CD4-positive, alpha-beta T cell treated with Interleukin-12 subunit alpha and Interleukin-12 subunit beta, for 1 hour (primary cell): ENCODE measurements around the gene KRTAP4-5.
"Not testable (repeated sequence)": the region's sequence is repeated elsewhere in the genome, so short reads cannot be mapped to it uniquely, and the experiment has no call there.

ENCODE experiments used
- DNase-seq: peaks from one replicate; pipeline ENCODE4 v3.0.0-alpha.2; 2020

Gene KRTAP4-5

DNA sequence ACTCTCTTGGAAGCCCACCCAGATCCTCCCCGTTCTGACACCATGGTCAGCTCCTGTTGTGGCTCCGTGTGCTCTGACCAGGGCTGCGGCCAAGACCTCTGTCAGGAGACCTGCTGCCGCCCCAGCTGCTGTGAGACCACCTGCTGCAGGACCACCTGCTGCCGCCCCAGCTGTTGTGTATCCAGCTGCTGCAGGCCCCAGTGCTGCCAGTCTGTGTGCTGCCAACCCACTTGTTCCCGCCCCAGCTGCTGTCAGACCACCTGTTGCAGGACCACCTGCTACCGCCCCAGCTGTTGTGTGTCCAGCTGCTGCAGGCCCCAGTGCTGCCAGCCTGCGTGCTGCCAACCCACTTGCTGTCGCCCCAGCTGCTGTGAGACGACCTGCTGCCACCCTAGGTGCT lies 44.3 kb downstream of the KRTAP4-5 start, which contains the start of gene KRTAP4-9:
TSS of gene KRTAP4-9 (plus strand) at position 43 of the 400 bp plus-strand sequence. CDS start at position 43, 0 bp downstream.
- DNase-seq: not testable (repeated sequence)

DNA sequence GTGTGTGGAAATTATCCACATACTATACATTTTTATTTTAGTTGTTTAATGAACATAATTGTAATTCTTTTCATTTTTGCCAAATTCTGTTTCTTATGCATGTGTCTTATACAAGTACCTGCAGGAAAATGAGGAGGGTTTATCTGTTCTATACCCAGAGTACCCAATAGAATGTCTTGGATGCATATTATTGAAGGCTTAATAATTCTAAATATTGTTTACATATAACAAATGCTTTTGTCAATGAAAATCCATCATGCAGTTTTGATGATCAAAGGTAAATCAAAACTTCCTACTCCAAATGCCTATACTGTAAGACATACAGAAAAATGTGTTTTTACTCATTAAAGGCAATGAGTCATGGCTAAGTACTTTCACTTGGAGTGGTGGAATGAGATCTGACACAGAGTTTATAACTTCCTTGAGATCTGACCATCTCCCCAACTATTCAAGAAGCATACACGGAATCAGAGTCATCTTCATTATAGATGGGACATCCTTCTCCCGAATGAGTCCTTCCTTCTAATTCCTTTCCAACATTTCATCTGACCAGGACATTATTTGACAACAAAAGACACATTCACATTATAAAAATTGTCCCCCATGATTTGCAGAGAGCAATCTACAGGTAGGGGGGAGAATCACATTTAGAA lies 45.1 kb downstream of the KRTAP4-5 start:
- DNase-seq: not testable (repeated sequence)

DNA sequence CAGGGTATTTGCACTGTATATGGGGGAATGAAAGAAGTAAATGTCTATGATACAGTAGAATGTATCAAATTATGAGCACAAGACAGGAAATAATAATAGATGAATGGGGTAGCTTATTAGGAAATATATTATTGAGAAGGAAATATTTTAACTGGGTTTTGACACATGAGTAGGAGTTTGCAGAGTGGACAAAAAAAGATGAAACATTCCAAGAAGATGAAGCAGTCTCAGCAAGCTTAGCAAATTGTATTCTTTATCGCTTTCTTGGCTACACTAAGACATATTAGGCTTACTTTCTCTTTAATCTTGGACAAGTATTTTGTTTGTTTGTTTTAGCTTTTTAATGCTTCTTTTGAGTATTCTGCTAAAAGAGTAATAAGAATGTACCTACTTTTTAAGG lies 45.7 kb downstream of the KRTAP4-5 start:
- DNase-seq: no peak

DNA sequence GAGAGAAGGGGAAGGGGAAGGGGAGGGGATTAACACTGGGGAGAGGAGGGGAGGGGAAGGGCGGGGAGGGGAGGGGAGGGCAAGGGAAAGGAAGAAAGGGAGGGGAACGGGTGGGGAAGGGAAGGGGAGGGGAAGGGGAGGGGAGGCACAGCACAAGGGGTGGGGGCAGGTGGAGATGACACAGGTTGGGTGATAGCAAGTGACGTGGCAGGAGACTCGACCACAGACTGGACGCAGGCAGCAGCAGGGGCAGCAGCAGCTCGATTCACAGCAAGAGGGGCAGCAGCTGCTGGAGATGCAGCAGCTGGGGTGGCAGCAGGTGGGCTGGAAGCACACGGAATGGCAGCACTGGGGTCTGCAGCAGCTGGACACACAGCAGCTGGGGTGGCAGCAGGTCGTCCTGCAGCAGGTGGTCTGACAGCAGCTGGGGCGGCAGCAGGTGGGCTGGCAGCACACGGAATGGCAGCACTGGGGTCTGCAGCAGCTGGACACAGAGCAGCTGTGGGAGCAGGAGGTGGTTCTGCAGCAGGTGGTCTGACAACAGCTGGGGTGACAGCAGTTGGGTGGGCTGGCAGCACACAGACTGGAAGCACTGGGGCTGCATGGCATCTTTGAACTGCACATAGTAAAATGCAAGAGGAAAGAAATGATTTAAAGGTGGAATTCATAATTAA lies 47.9 kb downstream of the KRTAP4-5 start, which contains the start of gene KRTAP4-16:
TSS of gene KRTAP4-16 (minus strand) at position 624 of the 674 bp plus-strand sequence. CDS start at position 624, 0 bp downstream.
- DNase-seq: no peak

DNA sequence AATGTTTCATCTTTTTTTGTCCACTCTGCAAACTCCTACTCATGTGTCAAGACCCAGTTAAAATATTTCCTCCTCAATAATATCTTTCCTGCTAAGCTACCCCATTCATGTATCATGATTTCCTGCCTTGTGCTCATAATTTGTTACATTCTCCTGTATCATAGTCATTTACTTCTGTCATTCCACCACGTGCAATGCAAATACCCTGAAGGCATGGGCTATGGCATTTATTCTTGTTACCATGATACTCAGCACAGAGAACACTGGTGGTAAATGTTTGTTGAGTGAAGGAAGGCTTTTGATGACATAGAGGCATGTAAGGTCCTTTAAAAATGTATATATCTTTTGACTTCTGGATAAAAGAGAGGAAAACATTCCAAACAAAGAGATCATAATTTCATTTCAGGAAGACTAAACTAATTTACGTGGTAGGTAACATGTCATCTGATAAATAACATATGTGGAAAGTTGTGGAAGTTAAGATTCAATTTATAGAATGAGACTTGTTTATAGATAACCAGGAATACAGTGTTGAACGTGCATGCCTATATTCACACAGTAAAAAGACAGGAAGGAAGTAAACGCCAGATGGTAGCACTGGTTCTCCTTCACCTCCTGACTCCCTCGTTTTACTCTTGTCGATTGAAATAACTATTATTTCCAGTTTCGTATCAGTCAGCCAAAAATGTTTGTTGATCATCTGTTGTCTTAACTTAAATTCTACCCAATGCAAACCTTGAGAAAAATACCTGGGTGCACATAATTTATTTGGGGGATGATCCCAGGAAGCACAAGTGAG lies 49.7 kb downstream of the KRTAP4-5 start:
- not testable (repeated sequence) for DNase-seq
